Glutamatergic neuron (in vitro differentiated cells): ENCODE data around the gene DGKG. TPM values are rescaled to one million over a fixed set of nuclear protein-coding genes. Genes with fewer than 3 reads are reported as not detected.
A peak's percentile ranks its signal among the peaks of the same experiment; 100 is the strongest.

Experiments used
- DNase-seq: peaks from one replicate; pipeline ENCODE4 v3.0.0; 2022
- H3K27ac Mint-ChIP-seq: one replicate; pipeline ENCODE4 v1.8.0; 2020; ENCODE audit warnings: mild to moderate bottlenecking, mixed read lengths, inconsistent platforms; ENCODE audit not compliant: unreplicated experiment
- H3K27me3 Mint-ChIP-seq: one replicate; pipeline ENCODE4 v1.8.0; 2020; ENCODE audit warnings: mild to moderate bottlenecking, moderate library complexity, mixed read lengths, inconsistent platforms; ENCODE audit not compliant: unreplicated experiment
- H3K36me3 Mint-ChIP-seq: one replicate; pipeline ENCODE4 v1.8.0; 2020; ENCODE audit warnings: mild to moderate bottlenecking, mixed read lengths, inconsistent platforms; ENCODE audit not compliant: unreplicated experiment
- H3K4me1 Mint-ChIP-seq: one replicate; pipeline ENCODE4 v1.8.0; 2020; ENCODE audit warnings: mild to moderate bottlenecking, low read depth, mixed read lengths, inconsistent platforms; ENCODE audit not compliant: unreplicated experiment
- H3K4me3 Mint-ChIP-seq: one replicate; pipeline ENCODE4 v1.8.0; 2020; ENCODE audit warnings: mild to moderate bottlenecking, mixed read lengths, inconsistent platforms; ENCODE audit not compliant: unreplicated experiment
- H3K9me3 Mint-ChIP-seq: one replicate; pipeline ENCODE4 v1.8.0; 2020; ENCODE audit warnings: mild to moderate bottlenecking, moderate library complexity, mixed read lengths, inconsistent platforms; ENCODE audit not compliant: unreplicated experiment
- total RNA-seq: library from RNA; stranded (reverse); fragmentation: NEBNext Ultra II Directional; extraction: Animal tissue kit (Norgen Biotek cat#: 25700); gene quantifications from one replicate; pipeline ENCODE4 v1.2.1, GENCODE V29; 2021; ENCODE audit not compliant: unreplicated experiment
- TF ChIP-seq, protein P1 (sequence below): fragments of 200-600 bp; sonication (generic); IDR thresholded peaks from one replicate; pipeline ENCODE4 v1.5.0; 2021; ENCODE audit not compliant: partially characterized antibody, unreplicated experiment

Gene DGKG
- total RNA-seq, 1 donor from 2014 or later, result 24.1 TPM

DNA sequence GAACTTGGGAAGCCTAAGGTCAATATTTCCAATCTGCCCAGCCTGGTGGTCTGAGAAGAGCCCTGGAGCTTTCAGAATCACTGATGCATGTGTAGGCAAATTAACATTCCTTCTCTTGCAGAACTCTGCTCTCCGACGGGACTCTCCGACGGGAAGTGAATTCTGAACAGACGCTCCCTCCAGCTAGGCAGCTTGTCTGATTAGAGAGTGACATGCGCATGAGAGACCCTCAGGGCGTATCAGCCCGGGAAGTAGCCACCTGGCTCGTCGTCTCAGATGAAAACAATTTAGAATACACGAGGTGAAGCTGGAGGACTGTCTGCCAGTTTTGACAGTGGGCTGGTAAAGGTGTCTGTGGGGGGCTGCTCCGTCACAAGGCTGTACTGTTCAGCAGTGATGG lies 103.1 kb downstream of the DGKG start:
- no peak overlapping the region for H3K4me3 Mint-ChIP-seq
- DNase-seq, result no peak

GRCh38 chr3:186257866-186258265 lies 104.2 kb downstream of the DGKG start:
- TF ChIP-seq, protein P1, sequence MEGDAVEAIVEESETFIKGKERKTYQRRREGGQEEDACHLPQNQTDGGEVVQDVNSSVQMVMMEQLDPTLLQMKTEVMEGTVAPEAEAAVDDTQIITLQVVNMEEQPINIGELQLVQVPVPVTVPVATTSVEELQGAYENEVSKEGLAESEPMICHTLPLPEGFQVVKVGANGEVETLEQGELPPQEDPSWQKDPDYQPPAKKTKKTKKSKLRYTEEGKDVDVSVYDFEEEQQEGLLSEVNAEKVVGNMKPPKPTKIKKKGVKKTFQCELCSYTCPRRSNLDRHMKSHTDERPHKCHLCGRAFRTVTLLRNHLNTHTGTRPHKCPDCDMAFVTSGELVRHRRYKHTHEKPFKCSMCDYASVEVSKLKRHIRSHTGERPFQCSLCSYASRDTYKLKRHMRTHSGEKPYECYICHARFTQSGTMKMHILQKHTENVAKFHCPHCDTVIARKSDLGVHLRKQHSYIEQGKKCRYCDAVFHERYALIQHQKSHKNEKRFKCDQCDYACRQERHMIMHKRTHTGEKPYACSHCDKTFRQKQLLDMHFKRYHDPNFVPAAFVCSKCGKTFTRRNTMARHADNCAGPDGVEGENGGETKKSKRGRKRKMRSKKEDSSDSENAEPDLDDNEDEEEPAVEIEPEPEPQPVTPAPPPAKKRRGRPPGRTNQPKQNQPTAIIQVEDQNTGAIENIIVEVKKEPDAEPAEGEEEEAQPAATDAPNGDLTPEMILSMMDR, result no peak
- no peaks in the 10 kb centered on the region for H3K36me3 Mint-ChIP-seq
- H3K27ac Mint-ChIP-seq, result no peak overlapping the region
- peaks cover 14% of the 10 kb centered on the region for H3K4me1 Mint-ChIP-seq
- no peak overlapping the region for H3K4me3 Mint-ChIP-seq
- H3K27me3 Mint-ChIP-seq, result peaks cover 6% of the 10 kb centered on the region
- DNase-seq, result no peak
- H3K9me3 Mint-ChIP-seq, result peaks cover 3% of the 10 kb centered on the region

More for the DNA sequence above, 103.1 kb downstream of the DGKG start:
- TF ChIP-seq, protein P1, result no peak
- peak overlapping the region; percentile 16 for H3K27ac Mint-ChIP-seq
- peaks cover 3% of the 10 kb centered on the region for H3K9me3 Mint-ChIP-seq
- H3K27me3 Mint-ChIP-seq, result peaks cover 6% of the 10 kb centered on the region
- no peaks in the 10 kb centered on the region for H3K36me3 Mint-ChIP-seq
- peaks cover 14% of the 10 kb centered on the region for H3K4me1 Mint-ChIP-seq

GRCh38 chr3:186255703-186256331 lies 106.2 kb downstream of the DGKG start:
- Mint-ChIP-seq H3K9me3 (peaks cover 3% of the 10 kb centered on the region), H3K27me3 (peaks cover 6% of the 10 kb centered on the region), H3K36me3 (no peaks in the 10 kb centered on the region), H3K4me3 (no peak overlapping the region), H3K4me1 (peaks cover 14% of the 10 kb centered on the region), H3K27ac (no peak overlapping the region)
- DNase-seq, result peak; percentile 57
- TF ChIP-seq, protein P1, result no peak

GRCh38 chr3:186254676-186255650 lies 107.1 kb downstream of the DGKG start:
- no peaks in the 10 kb centered on the region for H3K36me3 Mint-ChIP-seq
- no peak overlapping the region for H3K27ac Mint-ChIP-seq
- peaks cover 2% of the 10 kb centered on the region for H3K9me3 Mint-ChIP-seq
- TF ChIP-seq, protein P1, result no peak
- DNase-seq, result no peak
- H3K27me3 Mint-ChIP-seq, result peaks cover 6% of the 10 kb centered on the region
- H3K4me3 Mint-ChIP-seq, result no peak overlapping the region
- peaks cover 10% of the 10 kb centered on the region for H3K4me1 Mint-ChIP-seq
